Measurements from ENCODE around the gene COX7A2L. TPM values are rescaled to one million over a fixed set of nuclear protein-coding genes. Genes with fewer than 3 reads are reported as not detected.

COX7A2L gene
- total and polyA plus RNA-seq, 2 of the 8 experiments (the other 6 are each of a cell fraction or from before 2014, with no cell fraction given): 85.6 to 114 TPM

- TF ChIP-seq, protein P1, sequence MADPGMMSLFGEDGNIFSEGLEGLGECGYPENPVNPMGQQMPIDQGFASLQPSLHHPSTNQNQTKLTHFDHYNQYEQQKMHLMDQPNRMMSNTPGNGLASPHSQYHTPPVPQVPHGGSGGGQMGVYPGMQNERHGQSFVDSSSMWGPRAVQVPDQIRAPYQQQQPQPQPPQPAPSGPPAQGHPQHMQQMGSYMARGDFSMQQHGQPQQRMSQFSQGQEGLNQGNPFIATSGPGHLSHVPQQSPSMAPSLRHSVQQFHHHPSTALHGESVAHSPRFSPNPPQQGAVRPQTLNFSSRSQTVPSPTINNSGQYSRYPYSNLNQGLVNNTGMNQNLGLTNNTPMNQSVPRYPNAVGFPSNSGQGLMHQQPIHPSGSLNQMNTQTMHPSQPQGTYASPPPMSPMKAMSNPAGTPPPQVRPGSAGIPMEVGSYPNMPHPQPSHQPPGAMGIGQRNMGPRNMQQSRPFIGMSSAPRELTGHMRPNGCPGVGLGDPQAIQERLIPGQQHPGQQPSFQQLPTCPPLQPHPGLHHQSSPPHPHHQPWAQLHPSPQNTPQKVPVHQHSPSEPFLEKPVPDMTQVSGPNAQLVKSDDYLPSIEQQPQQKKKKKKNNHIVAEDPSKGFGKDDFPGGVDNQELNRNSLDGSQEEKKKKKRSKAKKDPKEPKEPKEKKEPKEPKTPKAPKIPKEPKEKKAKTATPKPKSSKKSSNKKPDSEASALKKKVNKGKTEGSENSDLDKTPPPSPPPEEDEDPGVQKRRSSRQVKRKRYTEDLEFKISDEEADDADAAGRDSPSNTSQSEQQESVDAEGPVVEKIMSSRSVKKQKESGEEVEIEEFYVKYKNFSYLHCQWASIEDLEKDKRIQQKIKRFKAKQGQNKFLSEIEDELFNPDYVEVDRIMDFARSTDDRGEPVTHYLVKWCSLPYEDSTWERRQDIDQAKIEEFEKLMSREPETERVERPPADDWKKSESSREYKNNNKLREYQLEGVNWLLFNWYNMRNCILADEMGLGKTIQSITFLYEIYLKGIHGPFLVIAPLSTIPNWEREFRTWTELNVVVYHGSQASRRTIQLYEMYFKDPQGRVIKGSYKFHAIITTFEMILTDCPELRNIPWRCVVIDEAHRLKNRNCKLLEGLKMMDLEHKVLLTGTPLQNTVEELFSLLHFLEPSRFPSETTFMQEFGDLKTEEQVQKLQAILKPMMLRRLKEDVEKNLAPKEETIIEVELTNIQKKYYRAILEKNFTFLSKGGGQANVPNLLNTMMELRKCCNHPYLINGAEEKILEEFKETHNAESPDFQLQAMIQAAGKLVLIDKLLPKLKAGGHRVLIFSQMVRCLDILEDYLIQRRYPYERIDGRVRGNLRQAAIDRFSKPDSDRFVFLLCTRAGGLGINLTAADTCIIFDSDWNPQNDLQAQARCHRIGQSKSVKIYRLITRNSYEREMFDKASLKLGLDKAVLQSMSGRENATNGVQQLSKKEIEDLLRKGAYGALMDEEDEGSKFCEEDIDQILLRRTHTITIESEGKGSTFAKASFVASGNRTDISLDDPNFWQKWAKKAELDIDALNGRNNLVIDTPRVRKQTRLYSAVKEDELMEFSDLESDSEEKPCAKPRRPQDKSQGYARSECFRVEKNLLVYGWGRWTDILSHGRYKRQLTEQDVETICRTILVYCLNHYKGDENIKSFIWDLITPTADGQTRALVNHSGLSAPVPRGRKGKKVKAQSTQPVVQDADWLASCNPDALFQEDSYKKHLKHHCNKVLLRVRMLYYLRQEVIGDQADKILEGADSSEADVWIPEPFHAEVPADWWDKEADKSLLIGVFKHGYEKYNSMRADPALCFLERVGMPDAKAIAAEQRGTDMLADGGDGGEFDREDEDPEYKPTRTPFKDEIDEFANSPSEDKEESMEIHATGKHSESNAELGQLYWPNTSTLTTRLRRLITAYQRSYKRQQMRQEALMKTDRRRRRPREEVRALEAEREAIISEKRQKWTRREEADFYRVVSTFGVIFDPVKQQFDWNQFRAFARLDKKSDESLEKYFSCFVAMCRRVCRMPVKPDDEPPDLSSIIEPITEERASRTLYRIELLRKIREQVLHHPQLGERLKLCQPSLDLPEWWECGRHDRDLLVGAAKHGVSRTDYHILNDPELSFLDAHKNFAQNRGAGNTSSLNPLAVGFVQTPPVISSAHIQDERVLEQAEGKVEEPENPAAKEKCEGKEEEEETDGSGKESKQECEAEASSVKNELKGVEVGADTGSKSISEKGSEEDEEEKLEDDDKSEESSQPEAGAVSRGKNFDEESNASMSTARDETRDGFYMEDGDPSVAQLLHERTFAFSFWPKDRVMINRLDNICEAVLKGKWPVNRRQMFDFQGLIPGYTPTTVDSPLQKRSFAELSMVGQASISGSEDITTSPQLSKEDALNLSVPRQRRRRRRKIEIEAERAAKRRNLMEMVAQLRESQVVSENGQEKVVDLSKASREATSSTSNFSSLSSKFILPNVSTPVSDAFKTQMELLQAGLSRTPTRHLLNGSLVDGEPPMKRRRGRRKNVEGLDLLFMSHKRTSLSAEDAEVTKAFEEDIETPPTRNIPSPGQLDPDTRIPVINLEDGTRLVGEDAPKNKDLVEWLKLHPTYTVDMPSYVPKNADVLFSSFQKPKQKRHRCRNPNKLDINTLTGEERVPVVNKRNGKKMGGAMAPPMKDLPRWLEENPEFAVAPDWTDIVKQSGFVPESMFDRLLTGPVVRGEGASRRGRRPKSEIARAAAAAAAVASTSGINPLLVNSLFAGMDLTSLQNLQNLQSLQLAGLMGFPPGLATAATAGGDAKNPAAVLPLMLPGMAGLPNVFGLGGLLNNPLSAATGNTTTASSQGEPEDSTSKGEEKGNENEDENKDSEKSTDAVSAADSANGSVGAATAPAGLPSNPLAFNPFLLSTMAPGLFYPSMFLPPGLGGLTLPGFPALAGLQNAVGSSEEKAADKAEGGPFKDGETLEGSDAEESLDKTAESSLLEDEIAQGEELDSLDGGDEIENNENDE (IDR thresholded peaks at IDR 0.05; ENCODE audit: insufficient replicate concordance, low read length): no peak
- TF ChIP-seq CTBP2 (IDR thresholded peaks at IDR 0.05; ENCODE audit: borderline replicate concordance, insufficient read depth, insufficient read length, low read length): no peak
- TF ChIP-seq SIX5 (IDR thresholded peaks at IDR 0.05; ENCODE audit: low read depth, low read length): no peak
Observed at GRCh38 chr2:42310007-42310515, 51.0 kb downstream of the COX7A2L start (continued).

All from H1 (cell line).